Measurements from ENCODE around the gene VSTM4.

- TF ChIP-seq POLR2A (IDR thresholded peaks at IDR 0.05), result no peak
- TF ChIP-seq, protein P1, sequence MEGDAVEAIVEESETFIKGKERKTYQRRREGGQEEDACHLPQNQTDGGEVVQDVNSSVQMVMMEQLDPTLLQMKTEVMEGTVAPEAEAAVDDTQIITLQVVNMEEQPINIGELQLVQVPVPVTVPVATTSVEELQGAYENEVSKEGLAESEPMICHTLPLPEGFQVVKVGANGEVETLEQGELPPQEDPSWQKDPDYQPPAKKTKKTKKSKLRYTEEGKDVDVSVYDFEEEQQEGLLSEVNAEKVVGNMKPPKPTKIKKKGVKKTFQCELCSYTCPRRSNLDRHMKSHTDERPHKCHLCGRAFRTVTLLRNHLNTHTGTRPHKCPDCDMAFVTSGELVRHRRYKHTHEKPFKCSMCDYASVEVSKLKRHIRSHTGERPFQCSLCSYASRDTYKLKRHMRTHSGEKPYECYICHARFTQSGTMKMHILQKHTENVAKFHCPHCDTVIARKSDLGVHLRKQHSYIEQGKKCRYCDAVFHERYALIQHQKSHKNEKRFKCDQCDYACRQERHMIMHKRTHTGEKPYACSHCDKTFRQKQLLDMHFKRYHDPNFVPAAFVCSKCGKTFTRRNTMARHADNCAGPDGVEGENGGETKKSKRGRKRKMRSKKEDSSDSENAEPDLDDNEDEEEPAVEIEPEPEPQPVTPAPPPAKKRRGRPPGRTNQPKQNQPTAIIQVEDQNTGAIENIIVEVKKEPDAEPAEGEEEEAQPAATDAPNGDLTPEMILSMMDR (IDR thresholded peaks at IDR 0.05), result no peak
Measured at GRCh38 chr10:49047128-49047639, 68.1 kb downstream of the VSTM4 start.

Data from adrenal gland (tissue), 5 donors.